HG03135 (cell line): ENCODE measurements around the gene ZBTB48.

Experiments
- ATAC-seq: cut with Tn5 transposase; IDR thresholded peaks from one replicate; pipeline ENCODE4 v1.9.1; 2021; ENCODE audit warnings: mild to moderate bottlenecking, moderate library complexity; ENCODE audit not compliant: unreplicated experiment

The ZBTB48 gene

GRCh38 chr1:6603915-6604558, 24.2 kb downstream of the ZBTB48 start:
- no peak for ATAC-seq

GRCh38 chr1:6612641-6613360, 33.0 kb downstream of the ZBTB48 start:
- ATAC-seq: peak; percentile 28

GRCh38 chr1:6613361-6614018, 33.7 kb downstream of the ZBTB48 start, which contains the start of gene PHF13:
PHF13 (plus strand) TSS chr1:6613731; CDS start chr1:6614067, 336 bp downstream.
- ATAC-seq: peak; percentile 91

- peak; percentile 4 for ATAC-seq
Observed at GRCh38 chr1:6614019-6614928, 34.5 kb downstream of the ZBTB48 start.

- no peak for ATAC-seq
Observed at GRCh38 chr1:6614929-6615785, 35.4 kb downstream of the ZBTB48 start.

- no peak for ATAC-seq
Observed at GRCh38 chr1:6619045-6619444, 39.3 kb downstream of the ZBTB48 start.

GRCh38 chr1:6621429-6622391, 41.9 kb downstream of the ZBTB48 start:
- ATAC-seq: no peak

- no peak for ATAC-seq
Observed at GRCh38 chr1:6622396-6623152, 42.8 kb downstream of the ZBTB48 start.

GRCh38 chr1:6623269-6623965, 43.6 kb downstream of the ZBTB48 start:
- ATAC-seq: no peak

- peak; percentile 83 for ATAC-seq
Observed at GRCh38 chr1:6624710-6625583, 45.2 kb downstream of the ZBTB48 start, which contains the start of gene THAP3. THAP3 (plus strand) TSS chr1:6624868; CDS start chr1:6625219, 351 bp downstream.

- peak; percentile 29 for ATAC-seq
Observed at GRCh38 chr1:6625584-6626149, 45.9 kb downstream of the ZBTB48 start.

GRCh38 chr1:6627031-6627430, 47.2 kb downstream of the ZBTB48 start:
- ATAC-seq: no peak

GRCh38 chr1:6627841-6628545, 48.2 kb downstream of the ZBTB48 start:
- no peak for ATAC-seq

- no peak for ATAC-seq
Observed at GRCh38 chr1:6628971-6629479, 49.2 kb downstream of the ZBTB48 start.

GRCh38 chr1:6630027-6630426, 50.2 kb downstream of the ZBTB48 start:
- no peak for ATAC-seq
